ENCODE measurements around the gene ADCY3.
A peak's percentile ranks its signal among the peaks of the same experiment; 100 is the strongest.

The ADCY3 gene

GRCh38 chr2:24894750-24895149, 25.3 kb downstream of the ADCY3 start:
- DNase-seq (ENCODE audit: extremely low read depth, low read depth) = no peak
- TF ChIP-seq, protein P1, sequence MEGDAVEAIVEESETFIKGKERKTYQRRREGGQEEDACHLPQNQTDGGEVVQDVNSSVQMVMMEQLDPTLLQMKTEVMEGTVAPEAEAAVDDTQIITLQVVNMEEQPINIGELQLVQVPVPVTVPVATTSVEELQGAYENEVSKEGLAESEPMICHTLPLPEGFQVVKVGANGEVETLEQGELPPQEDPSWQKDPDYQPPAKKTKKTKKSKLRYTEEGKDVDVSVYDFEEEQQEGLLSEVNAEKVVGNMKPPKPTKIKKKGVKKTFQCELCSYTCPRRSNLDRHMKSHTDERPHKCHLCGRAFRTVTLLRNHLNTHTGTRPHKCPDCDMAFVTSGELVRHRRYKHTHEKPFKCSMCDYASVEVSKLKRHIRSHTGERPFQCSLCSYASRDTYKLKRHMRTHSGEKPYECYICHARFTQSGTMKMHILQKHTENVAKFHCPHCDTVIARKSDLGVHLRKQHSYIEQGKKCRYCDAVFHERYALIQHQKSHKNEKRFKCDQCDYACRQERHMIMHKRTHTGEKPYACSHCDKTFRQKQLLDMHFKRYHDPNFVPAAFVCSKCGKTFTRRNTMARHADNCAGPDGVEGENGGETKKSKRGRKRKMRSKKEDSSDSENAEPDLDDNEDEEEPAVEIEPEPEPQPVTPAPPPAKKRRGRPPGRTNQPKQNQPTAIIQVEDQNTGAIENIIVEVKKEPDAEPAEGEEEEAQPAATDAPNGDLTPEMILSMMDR (IDR thresholded peaks at IDR 0.05; ENCODE audit: low read depth, low read length) = no peak

DNA sequence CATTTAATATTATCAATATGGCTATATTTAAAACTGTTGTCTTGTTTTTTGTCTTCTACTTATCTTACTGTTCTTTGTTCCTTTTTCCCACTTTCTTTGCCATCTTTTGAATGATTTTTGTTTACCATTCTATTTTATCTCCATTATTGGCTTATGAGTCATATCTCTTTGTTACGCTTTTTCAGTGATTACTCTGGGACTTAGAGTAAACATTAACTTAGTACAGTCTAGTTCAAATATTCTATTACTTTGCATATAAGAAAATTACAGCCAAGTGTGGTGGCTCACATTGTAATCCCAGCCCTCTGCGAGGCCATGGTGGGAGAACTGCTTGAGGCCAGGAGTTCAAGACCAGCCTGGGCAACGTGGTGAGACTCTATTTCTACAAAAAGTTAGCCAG, 26.1 kb downstream of the ADCY3 start:
- peak; percentile 37 for DNase-seq (ENCODE audit: extremely low read depth, low read depth)
- TF ChIP-seq, protein P1 (IDR thresholded peaks at IDR 0.05; ENCODE audit: low read depth, low read length) = no peak

GRCh38 chr2:24892928-24893327, 27.1 kb downstream of the ADCY3 start:
- TF ChIP-seq, protein P1 (IDR thresholded peaks at IDR 0.05; ENCODE audit: low read depth, low read length) = no peak
- no peak for DNase-seq (ENCODE audit: extremely low read depth, low read depth)

- no peak for DNase-seq (ENCODE audit: extremely low read depth, low read depth)
- TF ChIP-seq, protein P1 (IDR thresholded peaks at IDR 0.05; ENCODE audit: low read depth, low read length) = no peak
These were observed 28.8 kb downstream of the ADCY3 start for GRCh38 chr2:24891201-24891600.

- no peak for DNase-seq (ENCODE audit: extremely low read depth, low read depth)
- TF ChIP-seq, protein P1 (IDR thresholded peaks at IDR 0.05; ENCODE audit: low read depth, low read length) = no peak
These were observed 30.8 kb downstream of the ADCY3 start for GRCh38 chr2:24889221-24889620.

DNA sequence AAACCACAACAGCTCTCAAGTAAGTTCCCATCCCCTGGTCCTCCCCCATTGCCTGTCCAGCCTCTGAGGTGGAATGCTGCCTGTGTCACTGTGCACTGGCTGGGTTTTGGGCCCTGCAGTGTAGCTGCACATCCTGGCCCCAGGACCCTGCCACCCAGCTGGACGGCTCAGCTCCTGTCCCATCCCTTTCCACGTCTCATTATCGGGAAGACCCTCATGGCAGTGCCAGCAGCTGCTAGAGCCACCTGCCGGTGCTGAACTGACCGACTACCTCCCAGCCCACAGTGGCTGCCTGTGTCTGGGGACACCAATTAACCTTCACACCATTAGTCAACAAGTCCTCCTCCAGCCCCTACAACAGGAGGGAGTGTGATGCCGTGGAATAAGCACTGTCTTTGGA, 31.9 kb downstream of the ADCY3 start:
- no peak for DNase-seq (ENCODE audit: extremely low read depth, low read depth)
- TF ChIP-seq, protein P1 (IDR thresholded peaks at IDR 0.05; ENCODE audit: low read depth, low read length) = no peak

- no peak for DNase-seq (ENCODE audit: extremely low read depth, low read depth)
- TF ChIP-seq, protein P1 (IDR thresholded peaks at IDR 0.05; ENCODE audit: low read depth, low read length) = no peak
These were observed 32.6 kb downstream of the ADCY3 start for GRCh38 chr2:24887307-24887874.

Data from AG09319 (cell line).